Ishikawa (cell line): ENCODE measurements around the gene TLK1.

Source experiments
- CEBPB ChIP-seq: IDR thresholded peaks from 2 replicates; pipeline ENCODE4 v1.6.1; 2012
- EGR1 ChIP-seq: IDR thresholded peaks from 2 replicates; pipeline ENCODE4 v1.6.1; 2012
- EP300 ChIP-seq: IDR thresholded peaks from 2 replicates; pipeline ENCODE4 v1.6.1; 2012; ENCODE audit warnings: borderline replicate concordance
- FOXM1 ChIP-seq: IDR thresholded peaks from 2 replicates; pipeline ENCODE4 v1.6.1; 2012; ENCODE audit warnings: low read depth, borderline replicate concordance
- NFIC ChIP-seq: IDR thresholded peaks from 2 replicates; pipeline ENCODE4 v1.6.1; 2012
- RAD21 ChIP-seq: IDR thresholded peaks from 2 replicates; pipeline ENCODE4 v1.6.1; 2012; ENCODE audit warnings: low read depth
- REST ChIP-seq: IDR thresholded peaks from 2 replicates; pipeline ENCODE4 v1.6.1; 2012; ENCODE audit warnings: low read depth, mild to moderate bottlenecking
- TAF1 ChIP-seq: IDR thresholded peaks from 2 replicates; pipeline ENCODE4 v1.6.1; 2012; ENCODE audit warnings: low read depth, mild to moderate bottlenecking
- TCF12 ChIP-seq: IDR thresholded peaks from 2 replicates; pipeline ENCODE4 v1.6.1; 2012; ENCODE audit warnings: low read depth
- TEAD4 ChIP-seq: IDR thresholded peaks from 2 replicates; pipeline ENCODE4 v1.6.1; 2012
- USF1 ChIP-seq: IDR thresholded peaks from 2 replicates; pipeline ENCODE4 v1.6.1; 2012
- YY1 ChIP-seq: IDR thresholded peaks from 2 replicates; pipeline ENCODE4 v1.6.1; 2012; ENCODE audit warnings: low read depth
- ZBTB7A ChIP-seq: IDR thresholded peaks from 2 replicates; pipeline ENCODE4 v1.6.1; 2012; ENCODE audit warnings: low read depth
- TF ChIP-seq, protein P1 (sequence below): IDR thresholded peaks from 2 replicates; pipeline ENCODE4 v1.6.1; 2012

DNA sequence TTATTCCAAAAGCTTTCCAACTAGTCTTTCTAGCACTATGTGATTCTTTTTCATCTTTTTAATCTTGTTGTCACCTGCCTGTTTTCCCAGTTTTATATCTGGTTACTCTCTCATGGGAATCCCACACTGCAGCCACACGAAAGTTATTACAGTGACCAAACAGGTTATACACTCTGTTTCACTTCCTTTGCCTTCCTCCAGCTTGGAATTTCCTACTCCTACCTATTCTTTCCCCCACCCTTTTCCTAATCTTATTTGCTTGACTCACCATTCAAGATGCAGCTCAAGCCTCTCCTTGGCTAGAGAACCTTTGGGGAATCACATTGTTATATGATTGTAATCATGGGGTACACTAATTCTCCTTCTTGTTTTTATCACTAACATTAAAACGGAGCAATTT lies 13.4 kb upstream of the TLK1 start:
- TF ChIP-seq REST: no peak
- no peak for TF ChIP-seq YY1
- TF ChIP-seq, protein P1, sequence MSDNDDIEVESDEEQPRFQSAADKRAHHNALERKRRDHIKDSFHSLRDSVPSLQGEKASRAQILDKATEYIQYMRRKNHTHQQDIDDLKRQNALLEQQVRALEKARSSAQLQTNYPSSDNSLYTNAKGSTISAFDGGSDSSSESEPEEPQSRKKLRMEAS: no peak
- no peak for TF ChIP-seq RAD21
- TF ChIP-seq TEAD4: no peak
- TF ChIP-seq ZBTB7A: no peak
- TF ChIP-seq NFIC: no peak
- TF ChIP-seq TAF1: no peak
- TF ChIP-seq TCF12: no peak
- no peak for TF ChIP-seq EGR1
- no peak for TF ChIP-seq CEBPB
- TF ChIP-seq EP300: no peak
- no peak for TF ChIP-seq FOXM1
- TF ChIP-seq USF1: no peak
